Measurements from ENCODE around the gene COL23A1.

The COL23A1 gene

DNA sequence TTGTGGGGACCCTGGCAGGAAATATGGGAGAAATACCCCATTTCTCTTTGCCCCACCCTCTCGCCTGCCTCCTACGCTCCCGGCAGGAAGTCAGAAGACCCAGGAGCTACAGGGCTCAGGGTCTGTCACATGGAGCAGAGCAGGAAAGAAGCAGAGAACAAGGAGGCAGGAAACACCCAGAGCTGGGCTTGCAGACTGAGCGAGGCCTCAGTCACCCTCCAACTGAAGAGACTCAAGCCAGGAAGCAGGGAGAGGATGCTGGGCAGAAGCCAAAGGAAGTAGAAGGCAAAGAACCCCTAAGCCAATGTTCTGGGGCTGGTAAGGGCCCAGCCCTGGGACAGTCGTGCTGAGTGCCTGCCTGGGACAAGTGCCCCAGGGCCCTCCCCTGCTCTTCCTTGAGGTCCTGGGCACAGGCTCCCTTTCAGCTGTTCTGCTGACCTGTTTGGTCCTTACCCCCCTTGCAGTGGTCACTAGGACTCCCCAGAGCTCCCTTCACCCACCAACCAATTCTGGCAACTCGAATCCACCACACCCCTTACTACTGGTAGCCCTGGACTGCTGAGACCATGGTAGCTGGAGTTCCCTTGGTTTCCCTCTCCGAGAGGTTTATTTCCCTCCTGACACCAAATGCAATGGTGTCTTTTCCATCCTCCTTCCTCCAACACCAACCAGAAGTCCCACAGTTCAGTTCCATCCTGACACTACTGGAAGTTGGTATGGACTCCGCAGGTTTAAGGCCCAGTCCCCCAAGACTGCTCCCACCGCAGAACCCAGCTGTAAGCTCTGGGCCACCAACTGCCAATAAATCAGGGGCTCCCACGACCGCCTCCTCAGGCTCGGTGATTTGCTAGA lies 157.5 kb downstream of the COL23A1 start:
- TF ChIP-seq POLR2A (IDR thresholded peaks at IDR 0.05; ENCODE audit: low read depth, low read length) (no peak), POLR2AphosphoS5 (IDR thresholded peaks at IDR 0.05; ENCODE audit: low read depth, low read length) (no peak), POU2F2 (IDR thresholded peaks at IDR 0.05; ENCODE audit: low read depth, low read length) (no peak), TAF1 (IDR thresholded peaks at IDR 0.05; ENCODE audit: low read depth, low read length) (no peak), PAX5 (IDR thresholded peaks at IDR 0.05; ENCODE audit: insufficient read depth, low read length, severe bottlenecking) (no peak), SPI1 (IDR thresholded peaks at IDR 0.05; ENCODE audit: low read depth, low read length) (no peak)
- FAIRE-seq = no peak
- DNase-seq (ENCODE audit: insufficient read length, low spot score) = no peak

DNA sequence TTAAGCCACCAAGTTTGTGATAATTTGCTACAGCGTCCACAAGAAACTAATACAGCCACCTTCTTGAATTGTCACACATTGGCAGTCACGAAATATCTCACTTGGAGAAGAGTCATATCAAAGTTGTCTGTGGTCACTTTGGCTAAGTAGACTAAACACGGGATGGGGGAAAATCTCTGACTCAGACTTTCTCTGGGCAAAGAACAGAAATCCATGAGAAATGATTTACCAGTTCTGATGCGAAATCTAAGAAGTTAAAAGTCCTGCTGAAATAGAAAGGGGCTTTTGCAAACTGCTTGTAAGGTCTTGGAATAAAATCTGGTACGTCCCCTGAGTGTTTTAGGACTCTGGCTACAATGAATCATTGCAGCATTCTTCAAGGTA lies 158.4 kb downstream of the COL23A1 start:
- TF ChIP-seq POLR2A (IDR thresholded peaks at IDR 0.05; ENCODE audit: low read depth, low read length) = no peak
- TF ChIP-seq TAF1 (IDR thresholded peaks at IDR 0.05; ENCODE audit: low read depth, low read length) = no peak
- TF ChIP-seq POU2F2 (IDR thresholded peaks at IDR 0.05; ENCODE audit: low read depth, low read length) = no peak
- TF ChIP-seq PAX5 (IDR thresholded peaks at IDR 0.05; ENCODE audit: insufficient read depth, low read length, severe bottlenecking) = no peak
- TF ChIP-seq SPI1 (IDR thresholded peaks at IDR 0.05; ENCODE audit: low read depth, low read length) = no peak
- no peak for TF ChIP-seq POLR2AphosphoS5 (IDR thresholded peaks at IDR 0.05; ENCODE audit: low read depth, low read length)
- no peak for DNase-seq (ENCODE audit: insufficient read length, low spot score)
- no peak for FAIRE-seq

DNA sequence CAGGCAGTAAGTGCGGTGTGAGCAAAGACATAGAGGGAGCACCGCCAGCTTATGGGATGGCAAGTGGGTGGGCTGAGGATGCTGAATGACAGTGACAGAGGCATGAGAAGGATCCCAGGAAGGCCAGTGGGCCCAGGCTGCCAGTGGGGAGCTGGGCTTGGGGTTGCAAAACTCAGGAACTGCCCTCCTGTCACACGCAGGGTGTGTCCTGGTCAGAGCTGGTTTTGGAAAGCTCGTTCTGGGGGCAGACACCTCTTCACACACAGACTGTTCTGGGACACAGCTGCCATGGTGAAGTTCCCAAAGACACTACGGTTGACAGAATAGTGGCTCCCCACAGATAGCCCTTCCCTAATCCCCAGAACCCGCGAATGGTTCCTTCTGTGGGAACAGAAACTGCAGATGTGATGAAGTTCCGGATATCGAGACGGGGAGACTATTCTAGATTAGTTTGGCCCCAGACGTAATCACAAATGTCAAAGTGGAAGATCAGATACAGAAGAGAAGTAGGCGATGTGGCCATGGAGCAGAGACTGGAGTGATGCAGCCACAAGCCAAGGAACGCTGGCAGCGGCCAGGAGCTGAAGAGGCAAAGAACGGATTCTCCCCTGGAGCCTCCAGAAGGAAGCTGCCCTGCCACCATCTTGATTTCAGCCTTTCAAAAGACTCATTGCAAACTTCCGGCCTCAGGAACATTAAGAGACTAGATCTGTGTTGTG lies 159.0 kb downstream of the COL23A1 start:
- FAIRE-seq (no peak), DNase-seq (ENCODE audit: insufficient read length, low spot score) (no peak)
- no peak for TF ChIP-seq POU2F2 (IDR thresholded peaks at IDR 0.05; ENCODE audit: low read depth, low read length)
- TF ChIP-seq PAX5 (IDR thresholded peaks at IDR 0.05; ENCODE audit: insufficient read depth, low read length, severe bottlenecking) = no peak
- no peak for TF ChIP-seq POLR2AphosphoS5 (IDR thresholded peaks at IDR 0.05; ENCODE audit: low read depth, low read length)
- TF ChIP-seq SPI1 (IDR thresholded peaks at IDR 0.05; ENCODE audit: low read depth, low read length) = no peak

DNA sequence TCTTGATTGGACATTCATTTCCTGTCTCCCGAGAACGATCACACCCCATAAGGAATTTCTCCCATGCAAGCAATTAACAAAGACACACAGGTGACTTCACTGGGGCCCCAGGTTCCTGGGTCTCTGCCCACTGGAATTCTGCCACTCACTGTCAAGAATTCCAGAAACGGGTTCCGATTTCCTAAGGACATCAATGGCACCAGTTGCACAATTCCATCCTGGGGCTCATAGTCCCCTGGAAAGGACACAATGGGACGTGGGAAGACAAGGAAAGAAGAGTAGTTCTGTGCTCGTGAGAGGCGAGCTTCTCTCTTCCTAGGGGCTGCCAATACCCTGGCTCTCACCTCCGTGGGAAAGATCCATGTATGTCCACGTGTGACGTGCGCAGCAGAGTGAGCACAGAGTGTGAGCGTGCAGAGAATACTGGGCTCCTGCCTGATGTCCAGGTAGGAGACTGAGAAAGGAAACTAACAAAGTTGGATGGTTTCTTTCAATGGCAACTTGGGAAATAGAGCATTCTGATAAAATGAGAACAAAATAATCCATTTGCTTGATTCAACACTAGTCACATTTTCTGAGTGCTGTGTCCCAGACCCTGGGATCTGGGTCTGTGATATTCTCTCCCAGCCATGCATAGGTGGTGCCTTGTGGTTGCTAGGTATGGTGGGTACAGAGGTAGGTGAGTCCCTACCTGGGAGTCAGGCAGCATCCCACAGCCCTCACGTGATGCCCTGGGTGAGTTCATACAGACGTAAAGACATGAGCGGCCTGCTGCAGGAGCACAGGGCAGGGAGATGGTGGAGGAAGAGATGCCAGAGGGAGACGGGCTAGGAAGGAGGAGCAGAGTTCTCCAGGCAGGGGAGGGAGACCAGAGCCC lies 159.8 kb downstream of the COL23A1 start:
- no peak for FAIRE-seq
- DNase-seq (ENCODE audit: insufficient read length, low spot score) = no peak
- TF ChIP-seq SPI1 (IDR thresholded peaks at IDR 0.05; ENCODE audit: low read depth, low read length) = no peak
- TF ChIP-seq POLR2A (IDR thresholded peaks at IDR 0.05; ENCODE audit: low read depth, low read length) = no peak
- no peak for TF ChIP-seq TAF1 (IDR thresholded peaks at IDR 0.05; ENCODE audit: low read depth, low read length)
- TF ChIP-seq PAX5 (IDR thresholded peaks at IDR 0.05; ENCODE audit: insufficient read depth, low read length, severe bottlenecking) = no peak
- TF ChIP-seq POLR2AphosphoS5 (IDR thresholded peaks at IDR 0.05; ENCODE audit: low read depth, low read length) = no peak
- TF ChIP-seq POU2F2 (IDR thresholded peaks at IDR 0.05; ENCODE audit: low read depth, low read length) = no peak

DNA sequence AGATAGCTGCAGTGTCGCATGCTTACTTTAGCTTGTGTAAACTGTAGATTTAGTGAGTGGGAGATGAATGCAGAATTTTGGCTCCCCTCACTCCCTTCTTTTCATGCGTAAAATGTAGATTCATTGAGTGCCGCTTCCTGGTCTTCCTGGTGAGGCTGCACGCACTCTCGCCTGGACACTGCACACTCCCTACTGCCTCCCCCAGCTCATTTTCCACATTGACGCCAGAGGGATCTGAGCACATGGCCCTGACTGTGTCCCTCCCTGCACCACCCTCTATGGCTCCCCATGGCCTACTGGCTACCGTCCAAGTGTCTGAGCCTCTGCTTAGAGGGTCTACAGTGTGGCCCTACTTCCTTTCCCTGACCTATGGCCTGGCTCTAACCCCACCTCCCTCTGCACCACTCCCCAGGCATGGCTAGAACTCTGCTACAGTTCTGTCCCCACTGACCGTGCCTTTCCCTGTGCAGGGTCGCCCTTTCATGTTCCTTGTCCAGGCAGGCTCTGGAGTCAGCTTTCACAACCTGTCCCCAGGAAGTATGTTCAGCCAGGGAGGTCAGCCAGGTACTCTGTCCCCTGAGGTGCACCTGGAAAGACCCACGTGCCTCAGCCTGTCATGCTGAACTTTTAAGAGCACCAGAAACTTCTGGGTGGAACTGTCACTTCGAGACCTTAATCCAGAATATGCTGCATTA lies 160.6 kb downstream of the COL23A1 start:
- FAIRE-seq = no peak
- DNase-seq (ENCODE audit: insufficient read length, low spot score) = no peak
- TF ChIP-seq SPI1 (IDR thresholded peaks at IDR 0.05; ENCODE audit: low read depth, low read length) = no peak
- TF ChIP-seq POU2F2 (IDR thresholded peaks at IDR 0.05; ENCODE audit: low read depth, low read length) = no peak
- TF ChIP-seq POLR2A (IDR thresholded peaks at IDR 0.05; ENCODE audit: low read depth, low read length) = no peak
- TF ChIP-seq PAX5 (IDR thresholded peaks at IDR 0.05; ENCODE audit: insufficient read depth, low read length, severe bottlenecking) = no peak
- no peak for TF ChIP-seq POLR2AphosphoS5 (IDR thresholded peaks at IDR 0.05; ENCODE audit: low read depth, low read length)
- TF ChIP-seq TAF1 (IDR thresholded peaks at IDR 0.05; ENCODE audit: low read depth, low read length) = no peak

DNA sequence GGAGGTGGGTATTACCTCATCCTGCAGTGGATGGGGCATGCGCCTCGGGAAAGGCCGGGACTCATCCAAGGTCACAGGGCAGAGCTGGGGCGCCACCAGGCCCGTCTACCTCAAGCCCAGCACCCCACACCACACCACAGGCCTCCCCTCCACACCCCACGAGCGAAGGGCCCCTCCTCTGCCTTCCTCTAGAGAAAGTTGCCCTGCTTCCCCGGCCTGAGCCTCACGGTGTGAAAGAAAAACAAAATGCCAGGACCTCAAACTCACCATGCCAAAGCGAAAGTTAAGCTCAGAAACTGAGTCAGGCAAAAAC lies 161.1 kb downstream of the COL23A1 start:
- TF ChIP-seq TAF1 (IDR thresholded peaks at IDR 0.05; ENCODE audit: low read depth, low read length) (no peak), POLR2AphosphoS5 (IDR thresholded peaks at IDR 0.05; ENCODE audit: low read depth, low read length) (no peak), PAX5 (IDR thresholded peaks at IDR 0.05; ENCODE audit: insufficient read depth, low read length, severe bottlenecking) (no peak), POU2F2 (IDR thresholded peaks at IDR 0.05; ENCODE audit: low read depth, low read length) (no peak), SPI1 (IDR thresholded peaks at IDR 0.05; ENCODE audit: low read depth, low read length) (no peak), POLR2A (IDR thresholded peaks at IDR 0.05; ENCODE audit: low read depth, low read length) (no peak)
- no peak for FAIRE-seq
- no peak for DNase-seq (ENCODE audit: insufficient read length, low spot score)

DNA sequence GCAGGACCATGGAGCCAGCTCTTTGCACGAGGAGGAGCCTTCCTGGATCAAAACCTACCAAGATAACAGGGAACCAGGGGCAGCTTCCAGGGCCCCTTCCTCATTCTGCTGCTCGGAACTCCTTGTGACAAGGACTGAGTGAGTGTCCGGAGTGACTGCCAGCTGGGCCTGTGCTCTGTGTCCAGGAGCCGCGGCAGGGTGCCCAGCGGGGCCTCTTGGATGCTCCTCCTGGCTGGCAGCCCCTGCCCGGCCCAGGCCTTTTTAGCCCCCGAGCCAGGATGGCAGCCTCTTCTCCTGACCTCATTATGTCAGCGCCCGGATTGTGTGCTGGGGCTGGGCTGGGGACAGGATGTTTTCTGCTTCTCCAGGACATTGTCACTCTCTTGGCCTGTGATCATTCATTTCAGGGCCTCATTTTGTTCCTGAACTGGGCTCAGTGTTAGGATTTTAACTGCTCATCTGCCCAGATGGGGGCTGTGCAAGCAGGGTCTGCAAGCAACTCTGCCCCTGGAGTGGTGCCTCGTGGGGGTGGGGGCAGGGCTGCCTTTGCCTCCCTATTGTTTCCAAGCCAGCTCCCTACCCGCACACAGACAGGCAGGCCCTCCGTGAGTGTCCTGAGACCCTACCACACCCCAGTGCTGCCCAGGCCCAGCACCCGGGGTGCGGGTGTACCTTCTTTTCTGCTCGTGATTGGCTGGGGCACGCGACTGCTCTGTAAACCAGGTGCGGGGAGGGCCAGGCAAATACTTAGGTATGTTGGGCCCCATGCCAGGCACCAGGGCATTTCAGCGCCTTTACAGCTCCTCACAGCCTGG lies 161.6 kb downstream of the COL23A1 start:
- DNase-seq (ENCODE audit: insufficient read length, low spot score) (no peak), FAIRE-seq (no peak)
- TF ChIP-seq POU2F2 (IDR thresholded peaks at IDR 0.05; ENCODE audit: low read depth, low read length) (no peak), PAX5 (IDR thresholded peaks at IDR 0.05; ENCODE audit: insufficient read depth, low read length, severe bottlenecking) (no peak), POLR2AphosphoS5 (IDR thresholded peaks at IDR 0.05; ENCODE audit: low read depth, low read length) (no peak), TAF1 (IDR thresholded peaks at IDR 0.05; ENCODE audit: low read depth, low read length) (no peak), POLR2A (IDR thresholded peaks at IDR 0.05; ENCODE audit: low read depth, low read length) (no peak), SPI1 (IDR thresholded peaks at IDR 0.05; ENCODE audit: low read depth, low read length) (no peak)
